ENCODE data around the gene AKT1. TPM values are rescaled to one million over a fixed set of nuclear protein-coding genes. Genes with fewer than 3 reads are reported as not detected.

Gene AKT1
- total and polyA plus RNA-seq, 2 of the 13 experiments (the other 11 are each of a cell fraction or from before 2014, with no cell fraction given): 96.2 to 116 TPM

- TF ChIP-seq SRSF4 (IDR thresholded peaks at IDR 0.05; ENCODE audit: low read depth, low read length, poor library complexity, severe bottlenecking) (no peak), MYC (CRISPR knock-in tag; IDR thresholded peaks at IDR 0.05; ENCODE audit: borderline replicate concordance) (peak; percentile 80; the same call in 1 of the 2 replicates), ZNF414 (CRISPR knock-in tag; IDR thresholded peaks at IDR 0.05) (0 out of 2 replicates have a peak, but pooled peaks have one; percentile 42), DZIP1 (CRISPR knock-in tag; IDR thresholded peaks at IDR 0.05) (no peak), ZNF160 (CRISPR knock-in tag; IDR thresholded peaks at IDR 0.05) (peak; percentile 48; the same call in 1 of the 2 replicates), FOXO1 (CRISPR knock-in tag; IDR thresholded peaks at IDR 0.05) (no peak; the same call in 1 of the 2 replicates), KLF6 (CRISPR knock-in tag; IDR thresholded peaks at IDR 0.05) (no peak), HOMEZ (CRISPR knock-in tag; IDR thresholded peaks at IDR 0.05; ENCODE audit: low read depth) (peak; percentile 66; the same call in 1 of the 2 replicates), BHLHE40 (IDR thresholded peaks at IDR 0.05; ENCODE audit: low read length) (peak; percentile 44; the same call in 1 of the 2 replicates), MZF1 (CRISPR knock-in tag; IDR thresholded peaks at IDR 0.05; ENCODE audit: borderline replicate concordance) (no peak; the same call in 1 of the 2 replicates), ZNF605 (CRISPR knock-in tag; IDR thresholded peaks at IDR 0.05) (peak; percentile 80), MED13 (CRISPR knock-in tag; IDR thresholded peaks at IDR 0.05) (no peak), THRA (CRISPR knock-in tag; IDR thresholded peaks at IDR 0.05; ENCODE audit: borderline replicate concordance) (peak; percentile 29; the same call in 1 of the 2 replicates), AGO2 (optimal IDR thresholded peaks at IDR 0.05; ENCODE audit: low read depth, low read length) (peak; percentile 90), ATF1 (CRISPR knock-in tag; IDR thresholded peaks at IDR 0.05) (no peak), ZNF232 (CRISPR knock-in tag; IDR thresholded peaks at IDR 0.05; ENCODE audit: borderline replicate concordance) (no peak), ZMAT5 (CRISPR knock-in tag; IDR thresholded peaks at IDR 0.05; ENCODE audit: borderline replicate concordance, low read depth) (no peak)
Observed at GRCh38 chr14:104749111-104749649, 46.4 kb downstream of the AKT1 start (continued).
